GM12878 (cell line): ENCODE results near the gene SOBP. TPM values are rescaled to one million over a fixed set of nuclear protein-coding genes. Genes with fewer than 3 reads are reported as not detected.

Source experiments
- CHD2 ChIP-seq: IDR thresholded peaks from 2 replicates; pipeline ENCODE4 v1.6.1; 2011; ENCODE audit warnings: low read depth, low read length, improper control_type of control experiment, borderline replicate concordance
- CHD4 ChIP-seq: fragments of 200-600 bp; sonication (generic); IDR thresholded peaks from 2 replicates; pipeline ENCODE4 v1.6.1; 2016; ENCODE audit warnings: mild to moderate bottlenecking
- DPF2 ChIP-seq: fragments of 450-650 bp; IDR thresholded peaks from 2 replicates; pipeline ENCODE4 v1.6.1; 2017; ENCODE audit warnings: mild to moderate bottlenecking
- FOS ChIP-seq: IDR thresholded peaks from 3 replicates; pipeline ENCODE4 v1.6.1; 2011; ENCODE audit warnings: borderline replicate concordance; ENCODE audit not compliant: insufficient read length; ENCODE audit errors: extremely low read depth
- HDAC6 ChIP-seq: fragments of 200-600 bp; sonication (generic); IDR thresholded peaks from one replicate; pipeline ENCODE4 v1.8.0; 2017; ENCODE audit warnings: antibody characterized with exemption; ENCODE audit not compliant: unreplicated experiment
- NFIC ChIP-seq: IDR thresholded peaks from 2 replicates; pipeline ENCODE4 v1.6.1; 2012; ENCODE audit warnings: low read depth, mild to moderate bottlenecking, inconsistent platforms, low read length, moderate library complexity
- RBBP5 ChIP-seq: fragments of 200-600 bp; sonication (generic); conservative IDR thresholded peaks from 2 replicates; pipeline ENCODE4 v1.6.1; 2016
- SIX5 ChIP-seq: IDR thresholded peaks from 2 replicates; pipeline ENCODE4 v1.6.1; 2011; ENCODE audit warnings: mild to moderate bottlenecking, low read depth, low read length, moderate library complexity; ENCODE audit not compliant: severe bottlenecking
- polyA plus RNA-seq, 11 experiments: library from polyadenylated mRNA; depleted of rRNA in 4 of 11; unstranded in 6 of 11; stranded (reverse) in 5 of 11; fragments of >200 nt; fragmentation: Nextera tagmentation in 4 of 11; fragmentation: Illumina TruSeq in 1 of 11; extraction: Ambion mirVana in 4 of 11; extraction: Trizol in 1 of 11; gene quantifications; 1 replicate in 1 of 11; 2 replicates in 10 of 11; pipeline versions ENCODE4 v1.2.1 to v1.2.3, GENCODE V29; 2011 to 2016; ENCODE audit warnings: inconsistent platforms in 2 of 11, missing spikeins in 2 of 11, low read depth in 1 of 11
- total RNA-seq, 4 experiments: library from RNA; depleted of rRNA in 3 of 4; stranded (reverse); fragments of >200 nt in 3 of 4; fragmentation: Illumina TruSeq in 1 of 4; extraction: Trizol in 1 of 4; gene quantifications; 2 replicates each; pipeline versions ENCODE4 v1.2.1 to v1.2.3, GENCODE V29; 2013 to 2021
- TF ChIP-seq, protein P1 (sequence below): fragments of 450-650 bp; IDR thresholded peaks from 2 replicates; pipeline ENCODE4 v1.6.1; 2017; ENCODE audit warnings: mild to moderate bottlenecking, moderate library complexity
- TF ChIP-seq, protein P2 (sequence below): fragments of 150-350 bp; IDR thresholded peaks from 2 replicates; pipeline ENCODE4 v1.6.1; 2014; ENCODE audit warnings: mild to moderate bottlenecking, low read depth, low read length
- TF ChIP-seq, protein P3 (sequence below): IDR thresholded peaks from 2 replicates; pipeline ENCODE4 v1.6.1; 2012; ENCODE audit warnings: mild to moderate bottlenecking, low read depth, low read length
- TF ChIP-seq, protein P4 (sequence below): fragments of 450-650 bp; IDR thresholded peaks from 2 replicates; pipeline ENCODE4 v1.6.1; 2017; ENCODE audit warnings: mild to moderate bottlenecking, moderate library complexity

The SOBP gene
- total and polyA plus RNA-seq, 10 of the 15 experiments (the other 5 are each of a cell fraction or from before 2014, with no cell fraction given), result 0.49 to 1.9 (median 0.78) TPM

DNA sequence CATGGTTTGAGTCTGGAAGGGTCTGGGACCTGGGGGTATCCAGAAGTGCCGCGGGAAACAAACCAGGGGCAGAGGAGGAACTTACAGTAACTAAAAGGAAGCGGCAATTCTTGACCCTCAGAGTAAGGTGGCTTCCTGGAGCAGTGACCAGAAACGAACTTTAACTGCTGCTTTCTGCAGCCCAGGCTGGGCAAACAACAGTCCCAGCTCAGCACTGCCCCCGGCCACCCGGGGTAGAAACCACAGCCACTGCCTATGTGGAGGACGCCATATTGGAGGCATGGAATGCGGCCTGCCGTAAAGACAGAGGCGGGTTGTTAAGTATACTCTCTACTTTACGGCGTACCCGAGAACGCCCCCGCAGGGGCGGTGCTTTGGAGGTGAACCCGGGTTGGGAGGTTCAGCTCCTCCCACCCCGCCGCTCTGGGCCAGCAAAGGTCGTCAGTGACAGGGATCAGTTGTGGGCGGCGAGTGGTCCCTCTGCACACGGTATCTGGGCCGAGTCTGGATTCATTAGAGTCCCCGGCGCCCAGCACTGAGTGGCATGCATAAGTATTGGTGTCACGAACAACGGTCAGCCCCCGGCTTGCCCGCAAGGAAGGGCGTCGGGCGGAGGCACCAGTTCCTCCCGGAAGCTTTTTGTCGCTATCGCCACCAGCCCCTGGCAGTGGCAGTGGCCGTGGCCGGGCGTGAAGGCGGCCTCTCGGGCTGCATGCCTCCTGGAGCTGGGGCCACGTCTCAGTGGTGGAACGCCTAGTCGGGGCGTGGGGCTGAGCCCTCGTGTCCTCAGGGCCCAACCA lies 30.4 kb upstream of the SOBP start, which contains the start of gene PDSS2 (continued):
- TF ChIP-seq, protein P1, sequence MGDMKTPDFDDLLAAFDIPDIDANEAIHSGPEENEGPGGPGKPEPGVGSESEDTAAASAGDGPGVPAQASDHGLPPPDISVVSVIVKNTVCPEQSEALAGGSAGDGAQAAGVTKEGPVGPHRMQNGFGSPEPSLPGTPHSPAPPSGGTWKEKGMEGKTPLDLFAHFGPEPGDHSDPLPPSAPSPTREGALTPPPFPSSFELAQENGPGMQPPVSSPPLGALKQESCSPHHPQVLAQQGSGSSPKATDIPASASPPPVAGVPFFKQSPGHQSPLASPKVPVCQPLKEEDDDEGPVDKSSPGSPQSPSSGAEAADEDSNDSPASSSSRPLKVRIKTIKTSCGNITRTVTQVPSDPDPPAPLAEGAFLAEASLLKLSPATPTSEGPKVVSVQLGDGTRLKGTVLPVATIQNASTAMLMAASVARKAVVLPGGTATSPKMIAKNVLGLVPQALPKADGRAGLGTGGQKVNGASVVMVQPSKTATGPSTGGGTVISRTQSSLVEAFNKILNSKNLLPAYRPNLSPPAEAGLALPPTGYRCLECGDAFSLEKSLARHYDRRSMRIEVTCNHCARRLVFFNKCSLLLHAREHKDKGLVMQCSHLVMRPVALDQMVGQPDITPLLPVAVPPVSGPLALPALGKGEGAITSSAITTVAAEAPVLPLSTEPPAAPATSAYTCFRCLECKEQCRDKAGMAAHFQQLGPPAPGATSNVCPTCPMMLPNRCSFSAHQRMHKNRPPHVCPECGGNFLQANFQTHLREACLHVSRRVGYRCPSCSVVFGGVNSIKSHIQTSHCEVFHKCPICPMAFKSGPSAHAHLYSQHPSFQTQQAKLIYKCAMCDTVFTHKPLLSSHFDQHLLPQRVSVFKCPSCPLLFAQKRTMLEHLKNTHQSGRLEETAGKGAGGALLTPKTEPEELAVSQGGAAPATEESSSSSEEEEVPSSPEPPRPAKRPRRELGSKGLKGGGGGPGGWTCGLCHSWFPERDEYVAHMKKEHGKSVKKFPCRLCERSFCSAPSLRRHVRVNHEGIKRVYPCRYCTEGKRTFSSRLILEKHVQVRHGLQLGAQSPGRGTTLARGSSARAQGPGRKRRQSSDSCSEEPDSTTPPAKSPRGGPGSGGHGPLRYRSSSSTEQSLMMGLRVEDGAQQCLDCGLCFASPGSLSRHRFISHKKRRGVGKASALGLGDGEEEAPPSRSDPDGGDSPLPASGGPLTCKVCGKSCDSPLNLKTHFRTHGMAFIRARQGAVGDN, result peak; percentile 89
- no peak for TF ChIP-seq CHD4
- TF ChIP-seq, protein P2, sequence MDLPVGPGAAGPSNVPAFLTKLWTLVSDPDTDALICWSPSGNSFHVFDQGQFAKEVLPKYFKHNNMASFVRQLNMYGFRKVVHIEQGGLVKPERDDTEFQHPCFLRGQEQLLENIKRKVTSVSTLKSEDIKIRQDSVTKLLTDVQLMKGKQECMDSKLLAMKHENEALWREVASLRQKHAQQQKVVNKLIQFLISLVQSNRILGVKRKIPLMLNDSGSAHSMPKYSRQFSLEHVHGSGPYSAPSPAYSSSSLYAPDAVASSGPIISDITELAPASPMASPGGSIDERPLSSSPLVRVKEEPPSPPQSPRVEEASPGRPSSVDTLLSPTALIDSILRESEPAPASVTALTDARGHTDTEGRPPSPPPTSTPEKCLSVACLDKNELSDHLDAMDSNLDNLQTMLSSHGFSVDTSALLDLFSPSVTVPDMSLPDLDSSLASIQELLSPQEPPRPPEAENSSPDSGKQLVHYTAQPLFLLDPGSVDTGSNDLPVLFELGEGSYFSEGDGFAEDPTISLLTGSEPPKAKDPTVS, result no peak
- no peak for TF ChIP-seq FOS
- no peak for TF ChIP-seq NFIC
- no peak for TF ChIP-seq HDAC6
- TF ChIP-seq CHD2, result peak; percentile 50; the same call in 1 of the 2 replicates
- TF ChIP-seq SIX5, result peak; percentile 44
- TF ChIP-seq DPF2, result peak; percentile 50; the same call in 1 of the 2 replicates
- TF ChIP-seq RBBP5, result no peak
- TF ChIP-seq, protein P3, sequence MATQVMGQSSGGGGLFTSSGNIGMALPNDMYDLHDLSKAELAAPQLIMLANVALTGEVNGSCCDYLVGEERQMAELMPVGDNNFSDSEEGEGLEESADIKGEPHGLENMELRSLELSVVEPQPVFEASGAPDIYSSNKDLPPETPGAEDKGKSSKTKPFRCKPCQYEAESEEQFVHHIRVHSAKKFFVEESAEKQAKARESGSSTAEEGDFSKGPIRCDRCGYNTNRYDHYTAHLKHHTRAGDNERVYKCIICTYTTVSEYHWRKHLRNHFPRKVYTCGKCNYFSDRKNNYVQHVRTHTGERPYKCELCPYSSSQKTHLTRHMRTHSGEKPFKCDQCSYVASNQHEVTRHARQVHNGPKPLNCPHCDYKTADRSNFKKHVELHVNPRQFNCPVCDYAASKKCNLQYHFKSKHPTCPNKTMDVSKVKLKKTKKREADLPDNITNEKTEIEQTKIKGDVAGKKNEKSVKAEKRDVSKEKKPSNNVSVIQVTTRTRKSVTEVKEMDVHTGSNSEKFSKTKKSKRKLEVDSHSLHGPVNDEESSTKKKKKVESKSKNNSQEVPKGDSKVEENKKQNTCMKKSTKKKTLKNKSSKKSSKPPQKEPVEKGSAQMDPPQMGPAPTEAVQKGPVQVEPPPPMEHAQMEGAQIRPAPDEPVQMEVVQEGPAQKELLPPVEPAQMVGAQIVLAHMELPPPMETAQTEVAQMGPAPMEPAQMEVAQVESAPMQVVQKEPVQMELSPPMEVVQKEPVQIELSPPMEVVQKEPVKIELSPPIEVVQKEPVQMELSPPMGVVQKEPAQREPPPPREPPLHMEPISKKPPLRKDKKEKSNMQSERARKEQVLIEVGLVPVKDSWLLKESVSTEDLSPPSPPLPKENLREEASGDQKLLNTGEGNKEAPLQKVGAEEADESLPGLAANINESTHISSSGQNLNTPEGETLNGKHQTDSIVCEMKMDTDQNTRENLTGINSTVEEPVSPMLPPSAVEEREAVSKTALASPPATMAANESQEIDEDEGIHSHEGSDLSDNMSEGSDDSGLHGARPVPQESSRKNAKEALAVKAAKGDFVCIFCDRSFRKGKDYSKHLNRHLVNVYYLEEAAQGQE, result no peak
- TF ChIP-seq, protein P4, sequence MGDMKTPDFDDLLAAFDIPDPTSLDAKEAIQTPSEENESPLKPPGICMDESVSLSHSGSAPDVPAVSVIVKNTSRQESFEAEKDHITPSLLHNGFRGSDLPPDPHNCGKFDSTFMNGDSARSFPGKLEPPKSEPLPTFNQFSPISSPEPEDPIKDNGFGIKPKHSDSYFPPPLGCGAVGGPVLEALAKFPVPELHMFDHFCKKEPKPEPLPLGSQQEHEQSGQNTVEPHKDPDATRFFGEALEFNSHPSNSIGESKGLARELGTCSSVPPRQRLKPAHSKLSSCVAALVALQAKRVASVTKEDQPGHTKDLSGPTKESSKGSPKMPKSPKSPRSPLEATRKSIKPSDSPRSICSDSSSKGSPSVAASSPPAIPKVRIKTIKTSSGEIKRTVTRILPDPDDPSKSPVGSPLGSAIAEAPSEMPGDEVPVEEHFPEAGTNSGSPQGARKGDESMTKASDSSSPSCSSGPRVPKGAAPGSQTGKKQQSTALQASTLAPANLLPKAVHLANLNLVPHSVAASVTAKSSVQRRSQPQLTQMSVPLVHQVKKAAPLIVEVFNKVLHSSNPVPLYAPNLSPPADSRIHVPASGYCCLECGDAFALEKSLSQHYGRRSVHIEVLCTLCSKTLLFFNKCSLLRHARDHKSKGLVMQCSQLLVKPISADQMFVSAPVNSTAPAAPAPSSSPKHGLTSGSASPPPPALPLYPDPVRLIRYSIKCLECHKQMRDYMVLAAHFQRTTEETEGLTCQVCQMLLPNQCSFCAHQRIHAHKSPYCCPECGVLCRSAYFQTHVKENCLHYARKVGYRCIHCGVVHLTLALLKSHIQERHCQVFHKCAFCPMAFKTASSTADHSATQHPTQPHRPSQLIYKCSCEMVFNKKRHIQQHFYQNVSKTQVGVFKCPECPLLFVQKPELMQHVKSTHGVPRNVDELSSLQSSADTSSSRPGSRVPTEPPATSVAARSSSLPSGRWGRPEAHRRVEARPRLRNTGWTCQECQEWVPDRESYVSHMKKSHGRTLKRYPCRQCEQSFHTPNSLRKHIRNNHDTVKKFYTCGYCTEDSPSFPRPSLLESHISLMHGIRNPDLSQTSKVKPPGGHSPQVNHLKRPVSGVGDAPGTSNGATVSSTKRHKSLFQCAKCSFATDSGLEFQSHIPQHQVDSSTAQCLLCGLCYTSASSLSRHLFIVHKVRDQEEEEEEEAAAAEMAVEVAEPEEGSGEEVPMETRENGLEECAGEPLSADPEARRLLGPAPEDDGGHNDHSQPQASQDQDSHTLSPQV, result no peak
